BE2C (cell line): ENCODE measurements around the gene EIF2AK3.

ENCODE experiments used
- DNase-seq: peaks from one replicate; pipeline ENCODE4 v3.0.0-alpha.2; 2020
- H3K27me3 ChIP-seq: fragments of 250-450 bp; sonication (Bioruptor Pico); 2 replicates; pipeline ENCODE4 v1.5.1; 2020; ENCODE audit warnings: mild to moderate bottlenecking
- H3K36me3 ChIP-seq: fragments of 250-450 bp; sonication (Bioruptor Pico); 2 replicates; pipeline ENCODE4 v1.5.1; 2020; ENCODE audit warnings: mild to moderate bottlenecking
- H3K4me1 ChIP-seq: fragments of 250-450 bp; sonication (Bioruptor Pico); 2 replicates; pipeline ENCODE4 v1.5.1; 2020
- H3K4me3 ChIP-seq: 2 replicates; pipeline ENCODE4 v1.5.1; 2011; ENCODE audit warnings: low read depth, low read length
- H3K9me3 ChIP-seq: fragments of 250-450 bp; sonication (Bioruptor Pico); 2 replicates; pipeline ENCODE4 v1.5.1; 2020
- CTCF ChIP-seq: IDR thresholded peaks from 2 replicates; pipeline ENCODE4 v1.5.1; 2012; ENCODE audit warnings: mild to moderate bottlenecking, low read depth, low read length

The EIF2AK3 gene

GRCh38 chr2:88564402-88564801 is 62.9 kb downstream of the EIF2AK3 start:
- no peaks in the 10 kb centered on the region for H3K27me3 ChIP-seq
- no peaks in the 10 kb centered on the region for H3K4me1 ChIP-seq
- no peak for TF ChIP-seq CTCF
- no peak for DNase-seq
- H3K36me3 ChIP-seq = no peaks in the 10 kb centered on the region
- no peaks in the 10 kb centered on the region for H3K9me3 ChIP-seq
- H3K4me3 ChIP-seq = no peak overlapping the region

- Histone ChIP-seq H3K9me3 (no peaks in the 10 kb centered on the region), H3K36me3 (no peaks in the 10 kb centered on the region), H3K27me3 (no peaks in the 10 kb centered on the region), H3K4me1 (no peaks in the 10 kb centered on the region), H3K4me3 (no peak overlapping the region)
- DNase-seq = no peak
- no peak for TF ChIP-seq CTCF
Observed at GRCh38 chr2:88563129-88563528, 64.1 kb downstream of the EIF2AK3 start.

- no peaks in the 10 kb centered on the region for H3K9me3 ChIP-seq
- no peak overlapping the region for H3K4me3 ChIP-seq
- H3K36me3 ChIP-seq = no peaks in the 10 kb centered on the region
- no peaks in the 10 kb centered on the region for H3K4me1 ChIP-seq
- no peak for DNase-seq
- no peaks in the 10 kb centered on the region for H3K27me3 ChIP-seq
- TF ChIP-seq CTCF = no peak
Observed at GRCh38 chr2:88561646-88562388, 65.4 kb downstream of the EIF2AK3 start.

- H3K4me1 ChIP-seq = no peaks in the 10 kb centered on the region
- no peak for TF ChIP-seq CTCF
- H3K36me3 ChIP-seq = no peaks in the 10 kb centered on the region
- no peaks in the 10 kb centered on the region for H3K9me3 ChIP-seq
- H3K27me3 ChIP-seq = no peaks in the 10 kb centered on the region
- no peak overlapping the region for H3K4me3 ChIP-seq
- DNase-seq = no peak
Observed at GRCh38 chr2:88560619-88561307, 66.5 kb downstream of the EIF2AK3 start.

GRCh38 chr2:88557290-88557689 is 70.0 kb downstream of the EIF2AK3 start:
- no peak for DNase-seq
- no peak overlapping the region for H3K4me3 ChIP-seq
- no peaks in the 10 kb centered on the region for H3K27me3 ChIP-seq
- H3K36me3 ChIP-seq = no peaks in the 10 kb centered on the region
- TF ChIP-seq CTCF = no peak
- no peaks in the 10 kb centered on the region for H3K4me1 ChIP-seq
- H3K9me3 ChIP-seq = no peaks in the 10 kb centered on the region

- H3K4me1 ChIP-seq = no peaks in the 10 kb centered on the region
- no peaks in the 10 kb centered on the region for H3K9me3 ChIP-seq
- no peaks in the 10 kb centered on the region for H3K27me3 ChIP-seq
- no peaks in the 10 kb centered on the region for H3K36me3 ChIP-seq
- no peak for DNase-seq
- H3K4me3 ChIP-seq = no peak overlapping the region
- no peak for TF ChIP-seq CTCF
Observed at GRCh38 chr2:88556026-88556425, 71.2 kb downstream of the EIF2AK3 start.
